H9 (cell line): ENCODE measurements around the gene NKAPL. TPM values are rescaled to one million over a fixed set of nuclear protein-coding genes. Genes with fewer than 3 reads are reported as not detected.

Experiments
- DNase-seq: peaks from one replicate; pipeline ENCODE4 v3.0.0-alpha.2; 2017
- H2AFZ ChIP-seq: one replicate; pipeline ENCODE4 v1.6.1; 2013; ENCODE audit warnings: mild to moderate bottlenecking, low read length, control low read depth, moderate library complexity
- H2AK5ac ChIP-seq: 2 replicates; pipeline ENCODE4 v1.6.1; 2013; ENCODE audit warnings: low read length, control low read depth, mixed read lengths; ENCODE audit not compliant: insufficient read length
- H2BK120ac ChIP-seq: one replicate; pipeline ENCODE4 v1.6.1; 2013; ENCODE audit warnings: low read depth, mild to moderate bottlenecking, low read length, control low read depth, inconsistent platforms; ENCODE audit not compliant: poor library complexity, severe bottlenecking
- H2BK12ac ChIP-seq: 2 replicates; pipeline ENCODE4 v1.6.1; 2013; ENCODE audit warnings: low read length, control low read depth, mixed read lengths, low read depth; ENCODE audit not compliant: insufficient read length
- H2BK15ac ChIP-seq: 2 replicates; pipeline ENCODE4 v1.6.1; 2013; ENCODE audit warnings: low read depth, low read length, control low read depth
- H2BK20ac ChIP-seq: one replicate; pipeline ENCODE4 v1.6.1; 2013; ENCODE audit warnings: low read depth, mild to moderate bottlenecking, low read length, control low read depth, inconsistent platforms; ENCODE audit not compliant: poor library complexity, severe bottlenecking
- H2BK5ac ChIP-seq: 2 replicates; pipeline ENCODE4 v1.6.1; 2013; ENCODE audit warnings: low read length, control low read depth, mixed read lengths; ENCODE audit not compliant: insufficient read length
- H3K14ac ChIP-seq: 2 replicates; pipeline ENCODE4 v1.6.1; 2013; ENCODE audit warnings: low read length, control low read depth; ENCODE audit not compliant: insufficient read depth
- H3K18ac ChIP-seq: 2 replicates; pipeline ENCODE4 v1.6.1; 2013; ENCODE audit warnings: low read depth, mild to moderate bottlenecking, mixed read lengths, low read length, control low read depth; ENCODE audit not compliant: insufficient read length
- H3K23ac ChIP-seq: 2 replicates; pipeline ENCODE4 v1.6.1; 2013; ENCODE audit warnings: low read length, control low read depth, mixed read lengths, low read depth; ENCODE audit not compliant: insufficient read length
- H3K23me2 ChIP-seq: 2 replicates; pipeline ENCODE4 v1.6.1; 2013; ENCODE audit warnings: low read depth, mild to moderate bottlenecking, mixed read lengths, low read length, control low read depth; ENCODE audit not compliant: insufficient read length, poor library complexity, severe bottlenecking
- H3K27ac ChIP-seq: 2 replicates; pipeline ENCODE4 v1.5.1; 2013; ENCODE audit warnings: low read length, control low read depth, mixed read lengths, low read depth; ENCODE audit not compliant: insufficient read length
- H3K27me3 ChIP-seq: 2 replicates; pipeline ENCODE4 v1.6.1; 2013; ENCODE audit warnings: low read length, control low read depth, inconsistent platforms; ENCODE audit not compliant: insufficient read depth
- H3K4ac ChIP-seq: 2 replicates; pipeline ENCODE4 v1.6.1; 2013; ENCODE audit warnings: low read depth, mild to moderate bottlenecking, control low read depth, inconsistent platforms, low read length, moderate library complexity
- H3K4me1 ChIP-seq: 2 replicates; pipeline ENCODE4 v1.6.1; 2013; ENCODE audit warnings: low read length, control low read depth, inconsistent platforms; ENCODE audit not compliant: insufficient read depth
- H3K4me2 ChIP-seq: 2 replicates; pipeline ENCODE4 v1.6.1; 2013; ENCODE audit warnings: low read length, control low read depth, mixed read lengths; ENCODE audit not compliant: insufficient read length, insufficient read depth
- H3K56ac ChIP-seq: 2 replicates; pipeline ENCODE4 v1.6.1; 2013; ENCODE audit warnings: low read depth, mild to moderate bottlenecking, mixed read lengths, low read length, control low read depth; ENCODE audit not compliant: insufficient read length
- H3K79me1 ChIP-seq: 2 replicates; pipeline ENCODE4 v1.6.1; 2013; ENCODE audit warnings: low read depth, mild to moderate bottlenecking, moderate library complexity, low read length, control low read depth, inconsistent platforms; ENCODE audit not compliant: insufficient read depth, poor library complexity, severe bottlenecking
- H3K79me2 ChIP-seq: 2 replicates; pipeline ENCODE4 v1.6.1; 2013; ENCODE audit warnings: low read length, control low read depth, inconsistent platforms; ENCODE audit not compliant: insufficient read depth
- H3K9ac ChIP-seq: 2 replicates; pipeline ENCODE4 v1.6.1; 2013; ENCODE audit warnings: low read length, control low read depth, mixed read lengths; ENCODE audit not compliant: insufficient read length; ENCODE audit errors: extremely low read depth
- H3K9me3 ChIP-seq: one replicate; pipeline ENCODE4 v1.6.1; 2013; ENCODE audit warnings: low read depth, low read length, inconsistent platforms; ENCODE audit not compliant: control insufficient read depth
- H3T11ph ChIP-seq: one replicate; pipeline ENCODE4 v1.6.1; 2013; ENCODE audit warnings: mild to moderate bottlenecking, low read length, control low read depth, inconsistent platforms
- H4K20me1 ChIP-seq: one replicate; pipeline ENCODE4 v1.6.1; 2013; ENCODE audit not compliant: control insufficient read depth, insufficient read length, insufficient read depth
- H4K5ac ChIP-seq: 2 replicates; pipeline ENCODE4 v1.6.1; 2013; ENCODE audit warnings: low read depth, mild to moderate bottlenecking, mixed read lengths, low read length, control low read depth; ENCODE audit not compliant: insufficient read length
- H4K8ac ChIP-seq: replicated peaks from 2 replicates; pipeline ENCODE4 v1.6.1; 2013; ENCODE audit warnings: low read length, control low read depth, mixed read lengths, low read depth; ENCODE audit not compliant: insufficient read length
- H4K91ac ChIP-seq: 2 replicates; pipeline ENCODE4 v1.6.1; 2013; ENCODE audit warnings: low read depth, mild to moderate bottlenecking, moderate library complexity, mixed read lengths, low read length, control low read depth; ENCODE audit not compliant: insufficient read length
- H3K27ac Mint-ChIP-seq, 3 experiments: 2 replicates in 2 of 3; 3 replicates in 1 of 3; pipeline ENCODE4 v1.8.0; 2020 to 2021; ENCODE audit warnings: mixed read lengths in 3 of 3, mild to moderate bottlenecking in 1 of 3, moderate library complexity in 1 of 3
- H3K27me3 Mint-ChIP-seq: 2 replicates; pipeline ENCODE4 v1.8.0; 2021; ENCODE audit warnings: low read depth, mild to moderate bottlenecking, moderate library complexity, mixed read lengths
- H3K36me3 Mint-ChIP-seq, 3 experiments: 2 replicates in 2 of 3; 3 replicates in 1 of 3; pipeline ENCODE4 v1.8.0; 2020 to 2021; ENCODE audit warnings: low read depth in 3 of 3, mixed read lengths in 3 of 3; ENCODE audit not compliant: insufficient read depth in 1 of 3
- H3K4me1 Mint-ChIP-seq, 2 experiments: 2 replicates each; pipeline ENCODE4 v1.8.0; 2020; ENCODE audit warnings: mixed read lengths in 2 of 2
- H3K4me3 Mint-ChIP-seq, 2 experiments: 2 replicates in 1 of 2; 3 replicates in 1 of 2; pipeline ENCODE4 v1.8.0; 2020 to 2021; ENCODE audit warnings: mild to moderate bottlenecking in 2 of 2, mixed read lengths in 2 of 2, moderate library complexity in 1 of 2
- H3K9me3 Mint-ChIP-seq, 2 experiments: 2 replicates in 1 of 2; 3 replicates in 1 of 2; pipeline ENCODE4 v1.8.0; 2020; ENCODE audit warnings: mild to moderate bottlenecking in 2 of 2, mixed read lengths in 2 of 2, moderate library complexity in 1 of 2
- CTCF ChIP-seq: fragments of 200-600 bp; sonication (generic); conservative IDR thresholded peaks from 3 replicates; pipeline ENCODE4 v1.8.0; 2021; ENCODE audit warnings: antibody characterized with exemption, mild to moderate bottlenecking
- WGBS: extraction: QIAGEN DNeasy Blood & Tissue Kit; methylation state at CpG from one replicate; pipeline ENCODE4 v1.1.7; 2013; ENCODE audit warnings: missing lambda C conversion rate, low lambda C conversion rate, mixed read lengths; ENCODE audit not compliant: insufficient read length; ENCODE audit errors: extremely low coverage; 5-methylcytosine and 5-hydroxymethylcytosine counted together
- total RNA-seq: library from RNA; stranded (reverse); gene quantifications from 2 replicates; pipeline ENCODE4 v1.2.1, GENCODE V29; 2021

Gene NKAPL
- total RNA-seq, 1 experiment from 2014 or later: not detected

GRCh38 chr6:28277746-28278145 lies 18.6 kb downstream of the NKAPL start:
- Histone ChIP-seq H3K18ac (no peak overlapping the region), H2BK12ac (no peak overlapping the region), H2BK120ac (no peak overlapping the region), H3K23me2 (peaks cover 4% of the 10 kb centered on the region), H3K27me3 (no peaks in the 10 kb centered on the region), H3K9me3 (no peaks in the 10 kb centered on the region), H3K27ac (no peak overlapping the region), H2BK15ac (no peak overlapping the region), H3K79me2 (no peaks in the 10 kb centered on the region), H2AFZ (no peak overlapping the region), H3K9ac (no peak overlapping the region), H3K14ac (no peak overlapping the region), H4K5ac (no peak overlapping the region), H4K91ac (no peak overlapping the region), H3K79me1 (no peaks in the 10 kb centered on the region), H4K8ac (no peak overlapping the region), H2BK20ac (no peak overlapping the region), H2BK5ac (no peak overlapping the region), H3K4ac (no peak overlapping the region), H3T11ph (no peak overlapping the region), H4K20me1 (no peaks in the 10 kb centered on the region), H2AK5ac (no peak overlapping the region), H3K4me2 (no peak overlapping the region), H3K23ac (no peak overlapping the region), H3K4me1 (no peaks in the 10 kb centered on the region), H3K56ac (no peak overlapping the region)
- Mint-ChIP-seq H3K27me3 (peaks cover 1% of the 10 kb centered on the region; the same call in 1 of the 2 replicates), H3K9me3 (no peaks in the 10 kb centered on the region), H3K27ac (no peak overlapping the region), H3K4me3 (no peak overlapping the region), H3K4me1 (peaks cover 9% of the 10 kb centered on the region in 2 experiments), H3K36me3 (peaks cover 10 to 32% (median 32%) of the 10 kb centered on the region in 3 experiments; a peak in 6 of 7 replicates)
- no peak for DNase-seq
- whole genome bisulfite sequencing: no CpG with 5 or more reads among the region's 3 CpGs
- no peak for TF ChIP-seq CTCF
